NCI-H1092 treated with DMSO at 0.1 percent for 48 hours (cell line): ENCODE data around the gene DOCK11.

Source experiments
- DNase-seq: peaks from one replicate; lab custom pipeline; 2025; lab: John Stamatoyannopoulos, UW

Gene DOCK11

DNA sequence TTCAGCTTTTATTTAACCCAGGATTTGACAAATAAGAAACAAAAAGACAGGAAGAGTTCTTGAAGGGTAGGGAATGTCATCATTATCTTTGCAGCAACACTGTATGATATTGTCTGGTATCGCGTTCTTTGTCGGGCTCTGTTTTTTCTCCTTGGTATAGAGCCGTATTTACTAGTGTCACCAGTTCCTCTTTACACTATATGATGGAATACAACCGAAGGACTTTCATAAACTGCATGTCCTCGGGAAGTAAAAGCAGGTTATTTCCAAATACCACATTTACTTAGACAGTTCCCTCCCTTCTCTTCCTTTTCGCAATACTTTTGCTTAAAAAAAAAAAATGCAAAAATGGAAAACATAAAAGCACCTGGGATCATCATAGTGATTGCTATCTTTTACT lies 135.2 kb downstream of the DOCK11 start:
- DNase-seq = no peak

DNA sequence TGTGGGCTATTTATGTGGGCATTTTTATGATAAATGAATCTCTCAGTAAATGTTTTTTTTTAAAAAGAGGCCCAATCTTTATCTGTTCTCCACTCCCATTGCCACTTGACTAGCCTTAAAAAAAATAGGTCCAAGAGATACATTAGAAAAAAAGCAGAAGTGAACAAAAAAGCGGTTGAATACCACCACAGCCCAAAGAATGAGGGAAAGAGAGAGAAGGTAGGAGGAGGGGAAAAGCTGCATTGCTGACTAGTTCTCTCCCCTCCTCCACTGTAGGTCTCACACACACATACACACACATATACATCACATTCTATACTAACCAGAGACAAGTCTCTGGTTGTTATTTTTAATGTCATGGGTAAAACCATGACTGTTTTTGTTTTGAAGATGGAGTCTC lies 136.0 kb downstream of the DOCK11 start:
- no peak for DNase-seq

DNA sequence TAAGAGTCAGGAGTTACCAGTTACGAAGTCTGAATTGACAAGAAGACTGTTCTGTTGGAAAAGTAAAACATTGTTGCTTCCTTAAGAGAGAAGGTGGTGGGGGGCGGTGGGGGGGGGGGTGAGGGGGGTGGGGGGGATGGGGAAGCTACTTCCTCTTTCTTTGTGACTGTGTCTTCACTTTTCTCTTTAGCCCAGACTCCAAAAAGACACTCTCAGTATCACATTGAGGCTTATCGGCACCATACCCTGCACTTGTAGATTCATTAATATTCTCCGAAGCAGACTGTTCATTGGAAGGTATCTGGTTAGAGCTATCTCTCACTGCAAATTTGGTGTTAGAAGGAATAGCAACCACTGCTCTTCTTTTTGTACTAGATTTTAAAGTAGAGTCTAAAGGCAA lies 137.2 kb downstream of the DOCK11 start:
- no peak for DNase-seq

DNA sequence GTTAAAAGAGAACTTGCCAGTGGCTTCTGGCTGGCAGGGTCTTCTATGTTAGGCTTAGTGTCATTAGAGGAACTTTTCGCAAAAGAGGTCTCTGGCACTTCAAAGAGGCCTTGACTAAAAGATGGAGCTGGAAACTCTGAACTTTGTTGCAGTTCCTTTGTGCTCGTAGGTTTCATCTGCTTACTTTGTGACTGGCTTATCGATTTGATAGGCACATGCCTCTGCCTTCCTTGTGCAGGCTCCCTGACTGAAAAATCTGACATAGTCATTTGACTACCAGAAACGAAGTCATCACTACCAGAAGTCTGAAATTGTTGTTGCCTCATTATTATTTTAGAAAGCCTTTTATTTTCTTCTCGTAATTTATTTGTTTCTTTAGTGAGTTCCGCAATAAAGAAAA lies 137.9 kb downstream of the DOCK11 start:
- DNase-seq = no peak

DNA sequence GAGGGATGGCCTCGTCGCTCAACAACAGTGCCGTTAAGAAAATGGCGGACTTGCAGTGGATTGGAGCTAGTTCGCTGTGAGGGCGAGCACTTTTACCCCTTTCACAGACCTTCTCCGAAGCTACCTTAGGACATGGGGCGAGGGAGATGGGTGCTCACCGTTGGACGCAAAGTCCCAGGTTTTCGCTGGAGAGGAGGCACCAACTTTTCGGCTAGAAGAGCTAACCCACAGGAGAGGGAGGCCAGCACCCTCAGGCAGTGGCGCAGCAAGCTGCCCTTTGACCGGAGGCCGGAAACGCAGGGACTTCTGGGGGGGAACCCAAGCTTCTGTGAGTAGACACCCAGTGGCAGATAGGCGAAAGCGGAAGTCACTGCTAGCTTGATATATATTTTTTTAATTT lies 138.7 kb downstream of the DOCK11 start:
- DNase-seq = no peak

DNA sequence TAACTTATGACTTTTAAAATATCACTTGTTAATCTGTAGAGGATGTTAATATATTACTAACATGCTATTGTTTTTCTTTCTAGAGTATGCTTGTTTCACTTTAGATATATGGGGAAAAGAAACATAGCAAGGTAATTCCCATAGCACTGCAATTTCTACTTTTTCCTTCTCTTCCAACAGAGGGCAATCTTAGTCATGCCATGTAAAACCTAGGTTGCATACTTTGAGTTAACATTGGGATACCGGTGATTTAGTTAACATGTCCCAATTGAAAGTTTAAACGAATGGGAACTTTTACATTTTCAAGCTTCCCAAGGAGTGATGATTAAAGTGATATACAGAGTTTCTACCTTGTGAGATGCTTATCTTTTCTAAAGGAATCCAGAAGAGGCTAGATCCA lies 142.4 kb downstream of the DOCK11 start:
- DNase-seq = no peak

- peak; percentile 22 for DNase-seq
Measured at GRCh38 chrX:118644378-118644777, 148.8 kb downstream of the DOCK11 start.

DNA sequence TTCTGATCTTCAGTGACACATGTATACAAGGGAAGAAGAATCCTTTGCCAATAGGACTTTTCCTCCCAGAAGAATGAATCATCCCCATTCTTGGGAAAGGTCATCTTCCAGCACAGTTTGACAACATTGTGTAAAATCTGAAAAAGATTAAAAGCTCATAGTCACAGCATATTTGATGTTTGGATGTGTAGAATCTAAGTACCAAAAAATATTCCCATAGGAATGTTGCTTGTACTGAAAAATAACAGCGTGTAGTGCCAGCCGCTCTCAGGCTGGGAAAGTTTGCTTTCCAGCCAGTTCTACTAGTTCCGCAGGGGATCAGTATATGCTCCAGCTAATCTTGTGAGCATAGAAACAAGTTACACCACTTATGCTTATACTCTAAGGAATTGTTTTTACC lies 157.1 kb downstream of the DOCK11 start:
- DNase-seq = no peak

DNA sequence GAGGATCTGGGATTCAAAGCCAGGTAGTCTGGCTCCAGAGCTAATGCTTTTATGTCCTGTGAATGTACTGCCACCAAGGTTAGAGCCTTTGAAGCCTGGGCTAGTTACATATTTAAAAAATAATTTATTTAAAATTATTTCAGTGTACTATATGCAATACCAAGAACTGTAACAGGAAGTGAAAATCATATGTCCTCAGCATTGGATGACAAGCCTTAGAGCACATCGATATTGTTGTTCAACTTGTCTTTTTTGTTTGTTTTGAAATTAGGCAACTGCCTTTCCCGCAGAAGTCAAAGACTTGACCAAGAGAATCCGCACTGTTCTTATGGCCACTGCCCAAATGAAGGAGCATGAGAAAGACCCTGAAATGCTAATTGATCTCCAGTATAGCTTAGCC lies 158.7 kb downstream of the DOCK11 start:
- no peak for DNase-seq

DNA sequence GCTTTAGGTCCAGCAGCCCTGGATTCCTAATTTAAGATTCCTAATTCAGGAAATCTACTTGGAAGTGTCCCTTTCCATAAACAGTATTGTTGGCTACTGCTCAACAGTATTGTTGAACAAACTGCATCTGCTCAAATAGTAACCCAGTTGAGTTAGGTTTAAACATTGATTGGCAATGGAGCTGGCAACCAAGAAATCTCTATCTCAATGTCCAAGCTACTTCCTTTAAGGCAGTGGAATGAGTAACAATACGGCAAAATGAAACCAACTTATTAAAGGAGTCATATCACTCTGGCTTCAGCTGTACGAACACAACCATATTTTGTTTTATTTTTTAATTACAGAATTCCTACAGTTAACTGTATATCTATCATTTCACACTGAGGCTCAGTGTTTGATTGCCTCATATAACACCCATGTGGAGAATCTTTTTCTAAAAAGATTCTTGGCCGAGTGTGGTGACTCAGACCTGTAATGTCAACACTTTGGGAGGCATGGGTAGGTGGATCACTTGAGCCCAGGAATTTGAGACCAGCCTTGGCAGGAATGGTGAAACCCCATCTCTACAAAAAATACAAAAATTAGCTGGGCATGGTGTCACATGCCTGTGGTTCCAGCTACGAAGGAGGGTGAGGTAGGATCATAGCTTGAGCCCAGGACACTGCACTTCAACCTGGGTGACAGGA lies 160.1 kb downstream of the DOCK11 start:
- DNase-seq = no peak

DNA sequence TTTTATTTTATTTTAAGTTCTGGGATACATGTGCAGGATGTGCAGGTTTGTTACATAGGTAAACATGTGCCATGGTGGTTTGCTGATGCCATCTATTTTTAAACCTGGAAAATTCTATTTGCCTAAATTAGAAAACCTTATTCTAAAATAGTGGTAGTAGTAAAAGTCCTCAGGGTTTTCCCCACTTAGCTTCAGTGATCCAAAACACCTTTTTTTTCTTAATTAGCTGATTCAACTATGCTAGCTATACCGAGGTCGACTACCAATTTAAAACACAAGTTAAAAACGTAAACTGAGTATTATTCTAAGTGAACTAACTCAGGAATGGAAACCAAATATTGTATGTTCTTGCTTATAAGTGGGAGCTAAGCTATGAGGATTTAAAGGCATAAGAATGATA lies 161.8 kb downstream of the DOCK11 start:
- no peak for DNase-seq

DNA sequence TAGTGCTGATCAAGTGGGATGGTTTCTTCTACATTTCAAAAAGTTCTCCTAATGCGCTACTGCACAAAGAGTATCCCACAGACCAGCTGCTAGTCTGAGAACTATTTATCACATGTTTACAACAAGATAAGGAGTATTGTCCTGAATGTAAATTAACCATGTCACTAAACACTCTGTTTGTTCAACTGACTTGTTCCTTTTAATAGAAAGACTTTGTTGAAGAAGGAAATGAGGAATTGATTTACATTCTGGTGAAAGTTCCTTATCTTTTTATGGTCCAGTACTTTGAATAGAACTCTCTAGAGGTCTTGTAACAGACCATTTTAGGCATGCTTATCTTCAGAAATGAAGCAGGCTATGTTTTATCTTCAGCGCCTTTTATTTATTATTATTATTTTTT lies 164.5 kb downstream of the DOCK11 start:
- DNase-seq = no peak

DNA sequence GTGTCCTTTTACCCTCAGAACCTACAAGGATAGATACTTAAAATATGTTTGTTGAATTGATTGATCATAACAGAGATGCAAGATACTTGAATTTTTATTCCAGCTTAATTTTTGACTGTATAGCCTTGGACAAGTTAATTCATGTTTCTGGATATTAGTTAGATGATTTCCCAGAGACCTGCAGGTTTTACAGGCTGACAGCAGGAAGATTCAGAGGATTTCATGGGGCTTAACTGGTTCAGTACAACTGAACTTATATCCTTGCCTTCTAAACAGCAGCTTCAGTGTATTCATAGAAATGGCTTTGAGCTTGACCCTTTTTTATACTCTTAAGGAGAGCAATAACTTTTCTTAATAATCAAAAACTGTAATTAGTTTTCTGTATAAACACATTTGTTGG lies 169.6 kb downstream of the DOCK11 start:
- DNase-seq = no peak

DNA sequence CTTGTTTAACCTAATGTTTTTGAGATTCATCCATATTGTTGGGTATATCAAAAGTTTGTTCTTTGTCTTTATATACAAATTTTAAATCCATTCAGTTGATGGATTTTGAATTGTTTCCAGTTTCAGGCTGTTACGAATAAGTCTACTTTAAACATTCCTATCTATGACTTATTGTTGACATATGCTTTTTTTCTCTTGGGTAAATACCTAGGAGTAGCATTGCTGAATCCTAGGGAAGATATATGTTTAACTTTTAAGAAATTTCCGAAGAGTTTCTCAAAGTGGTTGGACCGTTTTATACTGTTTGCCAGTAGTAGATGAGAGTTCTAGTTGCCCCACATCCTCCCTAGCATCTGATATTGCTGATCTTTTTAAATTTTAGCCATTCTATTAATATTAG lies 170.9 kb downstream of the DOCK11 start:
- DNase-seq = no peak

GRCh38 chrX:118669435-118669834 lies 173.8 kb downstream of the DOCK11 start:
- no peak for DNase-seq

DNA sequence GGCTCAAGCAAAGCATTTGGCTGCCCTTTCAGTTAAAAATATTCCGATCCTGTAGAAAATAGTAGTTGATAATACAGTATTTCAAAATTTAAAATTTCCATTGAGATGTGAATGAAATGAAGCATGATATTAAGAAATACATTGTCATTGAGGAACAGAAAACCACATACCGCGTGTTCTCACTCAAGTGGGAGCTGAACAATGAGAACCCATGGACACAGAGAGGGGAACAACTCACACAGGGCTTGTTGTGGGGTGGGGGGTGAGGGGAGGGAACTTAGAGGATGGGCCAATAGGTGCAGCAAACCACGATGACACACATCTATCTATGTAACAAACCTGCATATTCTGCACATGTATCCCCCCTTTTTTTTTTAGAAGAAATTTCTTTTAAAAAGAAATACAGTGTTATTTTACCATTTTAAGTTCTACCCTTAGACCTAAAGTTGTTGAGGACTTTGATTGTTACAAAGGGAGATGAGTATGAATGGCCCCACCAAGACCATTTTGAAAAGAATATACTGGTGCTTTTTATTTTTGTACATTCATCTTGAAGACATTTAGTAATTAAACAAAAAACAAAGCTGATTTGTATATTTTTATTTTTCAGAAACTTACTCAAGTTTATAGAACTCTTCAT lies 179.8 kb downstream of the DOCK11 start:
- no peak for DNase-seq

DNA sequence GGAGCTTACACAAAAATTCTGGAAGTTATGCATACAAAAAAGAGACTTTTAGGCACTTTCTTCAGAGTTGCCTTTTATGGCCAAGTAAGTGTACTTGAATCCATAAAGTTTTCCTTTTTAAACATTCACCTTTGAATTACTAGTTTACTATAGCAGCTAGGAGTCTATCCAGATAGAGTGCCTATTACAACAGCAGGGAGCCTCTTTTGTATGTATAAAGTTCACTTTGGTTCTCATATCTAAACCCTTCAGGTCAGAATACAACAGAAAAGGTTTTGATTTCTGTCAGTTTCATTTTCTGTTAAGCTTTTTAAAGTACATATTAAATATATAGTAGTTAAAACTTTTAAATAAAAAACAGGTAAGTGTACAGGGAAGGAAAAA lies 180.3 kb downstream of the DOCK11 start:
- no peak for DNase-seq

DNA sequence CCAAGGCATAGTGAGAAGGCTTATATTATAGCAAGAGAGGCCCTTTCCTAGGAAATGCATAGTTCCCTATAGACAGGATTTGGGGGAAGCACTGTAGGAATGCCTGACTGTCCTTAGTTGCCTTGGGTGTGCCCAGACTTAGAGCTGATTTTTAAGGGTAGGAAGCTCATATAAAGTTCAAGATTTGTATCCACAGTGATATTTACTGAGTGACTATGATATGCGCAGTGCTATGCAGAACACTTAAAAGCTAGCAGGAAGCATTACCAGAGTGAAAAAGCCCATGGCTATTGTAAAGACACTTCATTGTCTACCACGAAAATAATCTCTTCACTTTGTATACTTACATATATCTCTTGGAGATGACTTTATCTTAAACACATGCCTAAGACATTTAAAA lies 181.7 kb downstream of the DOCK11 start:
- no peak for DNase-seq

- no peak for DNase-seq
Measured at GRCh38 chrX:118679290-118679689, 183.7 kb downstream of the DOCK11 start.

GRCh38 chrX:118682258-118683014 lies 186.8 kb downstream of the DOCK11 start:
- peak; percentile 2 for DNase-seq

- no peak for DNase-seq
Measured at GRCh38 chrX:118685393-118685792, 189.8 kb downstream of the DOCK11 start.

DNA sequence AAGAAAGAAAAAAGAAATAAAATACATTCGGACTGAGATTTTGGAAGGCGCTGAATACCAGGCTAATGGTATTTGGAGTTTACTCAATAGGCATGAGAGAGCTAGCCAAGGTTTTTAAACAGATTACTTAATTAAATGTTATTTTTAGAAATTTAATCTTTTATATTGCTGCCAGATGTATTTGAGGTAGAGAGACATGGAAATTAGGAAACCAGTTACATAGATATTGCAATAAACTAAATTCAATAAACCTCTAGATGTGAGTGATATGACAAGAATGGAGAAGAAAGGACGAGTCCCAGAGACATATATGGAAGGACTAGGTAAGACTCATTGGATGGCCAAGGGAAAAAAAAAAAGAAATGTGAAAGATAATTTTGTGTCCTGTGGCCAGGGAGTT lies 193.3 kb downstream of the DOCK11 start:
- DNase-seq = no peak

GRCh38 chrX:118693843-118694242 lies 198.2 kb downstream of the DOCK11 start:
- no peak for DNase-seq
